Measurements from ENCODE around the gene COL6A5.
"Not testable (repeated sequence)": the region's sequence is repeated elsewhere in the genome, so short reads cannot be mapped to it uniquely, and the experiment has no call there.

The COL6A5 gene

GRCh38 chr3:130384476-130385025, 39.1 kb downstream of the COL6A5 start:
- no peak for DNase-seq (ENCODE audit: low read depth in 2 of 2)

GRCh38 chr3:130386604-130387263, 41.3 kb downstream of the COL6A5 start:
- DNase-seq (ENCODE audit: low read depth in 2 of 2), result no peak

- no peak for DNase-seq (ENCODE audit: low read depth in 2 of 2)
These were observed 44.4 kb downstream of the COL6A5 start for GRCh38 chr3:130389743-130390478.

GRCh38 chr3:130392266-130392665, 46.8 kb downstream of the COL6A5 start:
- DNase-seq (ENCODE audit: low read depth in 2 of 2), result no peak

GRCh38 chr3:130393594-130393993, 48.1 kb downstream of the COL6A5 start:
- DNase-seq (ENCODE audit: low read depth in 2 of 2), result no peak

- DNase-seq (ENCODE audit: low read depth in 2 of 2), result no peak
These were observed 49.9 kb downstream of the COL6A5 start for GRCh38 chr3:130395331-130395730.

GRCh38 chr3:130395916-130396315, 50.4 kb downstream of the COL6A5 start:
- DNase-seq (ENCODE audit: low read depth in 2 of 2), result no peak

- DNase-seq (ENCODE audit: low read depth in 2 of 2), result no peak
These were observed 58.9 kb downstream of the COL6A5 start for GRCh38 chr3:130404401-130404800.

GRCh38 chr3:130405956-130406355, 60.5 kb downstream of the COL6A5 start:
- DNase-seq (ENCODE audit: low read depth in 2 of 2), result no peak

- DNase-seq (ENCODE audit: low read depth in 2 of 2), result not testable (repeated sequence)
These were observed 62.8 kb downstream of the COL6A5 start for GRCh38 chr3:130408253-130408652.

- DNase-seq (ENCODE audit: low read depth in 2 of 2), result no peak
These were observed 65.8 kb downstream of the COL6A5 start for GRCh38 chr3:130411320-130411719.

GRCh38 chr3:130412991-130413560, 67.6 kb downstream of the COL6A5 start:
- DNase-seq (ENCODE audit: low read depth in 2 of 2), result no peak

- DNase-seq (ENCODE audit: low read depth in 2 of 2), result no peak
These were observed 69.0 kb downstream of the COL6A5 start for GRCh38 chr3:130414457-130414856.

- no peak for DNase-seq (ENCODE audit: low read depth in 2 of 2)
These were observed 75.0 kb downstream of the COL6A5 start for GRCh38 chr3:130420466-130420865.

GRCh38 chr3:130423064-130423463, 77.6 kb downstream of the COL6A5 start:
- DNase-seq (ENCODE audit: low read depth in 2 of 2), result no peak

GRCh38 chr3:130424837-130425236, 79.4 kb downstream of the COL6A5 start:
- DNase-seq (ENCODE audit: low read depth in 2 of 2), result no peak

GRCh38 chr3:130425484-130425883, 80.0 kb downstream of the COL6A5 start:
- no peak for DNase-seq (ENCODE audit: low read depth in 2 of 2)

GRCh38 chr3:130426206-130426605, 80.7 kb downstream of the COL6A5 start:
- no peak for DNase-seq (ENCODE audit: low read depth in 2 of 2)

- DNase-seq (ENCODE audit: low read depth in 2 of 2), result no peak
These were observed 83.6 kb downstream of the COL6A5 start for GRCh38 chr3:130428871-130429712.

- DNase-seq (ENCODE audit: low read depth in 2 of 2), result no peak
These were observed 84.2 kb downstream of the COL6A5 start for GRCh38 chr3:130429713-130430023.

GRCh38 chr3:130430266-130430665, 84.8 kb downstream of the COL6A5 start:
- no peak for DNase-seq (ENCODE audit: low read depth in 2 of 2)

- not testable (repeated sequence) for DNase-seq (ENCODE audit: low read depth in 2 of 2)
These were observed 86.6 kb downstream of the COL6A5 start for GRCh38 chr3:130432086-130432485.

All from stimulated activated CD8-positive, alpha-beta memory T cell treated with anti-CD3 and anti-CD28 coated beads, Interleukin-7, amount 100 ng/mL, for 1 hour (primary cell).